ENCODE results near the gene CCDC34.

The CCDC34 gene

GRCh38 chr11:27305751-27306150 lies 57.3 kb downstream of the CCDC34 start:
- H3K36me3 ChIP-seq (replicated peaks) = no peaks in the 10 kb centered on the region
- no peak overlapping the region for H3K4me3 ChIP-seq (ENCODE audit: low read depth, low read length)
- TF ChIP-seq CTCF (IDR thresholded peaks at IDR 0.05; ENCODE audit: low read depth, low read length, missing control alignments) = no peak
- no peaks in the 10 kb centered on the region for H3K27me3 ChIP-seq (replicated peaks)
- DNase-seq = no peak
- H3K27ac ChIP-seq = no peak overlapping the region
- in situ Hi-C loops (cut with HindIII; ENCODE audit: low pct_ligation_motif_present, low sequenced_read_pairs) = no loop called here

GRCh38 chr11:27304514-27304913 lies 58.5 kb downstream of the CCDC34 start:
- in situ Hi-C loops (cut with HindIII; ENCODE audit: low pct_ligation_motif_present, low sequenced_read_pairs) = no loop called here
- TF ChIP-seq CTCF (IDR thresholded peaks at IDR 0.05; ENCODE audit: low read depth, low read length, missing control alignments) = peak; percentile 17

GRCh38 chr11:27303903-27304302 lies 59.1 kb downstream of the CCDC34 start:
- Histone ChIP-seq H3K27me3 (replicated peaks) (no peaks in the 10 kb centered on the region), H3K36me3 (replicated peaks) (no peaks in the 10 kb centered on the region), H3K27ac (no peak overlapping the region), H3K4me3 (ENCODE audit: low read depth, low read length) (no peak overlapping the region)
- in situ Hi-C loops (cut with HindIII; ENCODE audit: low pct_ligation_motif_present, low sequenced_read_pairs) = no loop called here
- no peak for TF ChIP-seq CTCF (IDR thresholded peaks at IDR 0.05; ENCODE audit: low read depth, low read length, missing control alignments)
- DNase-seq = no peak

More at GRCh38 chr11:27304514-27304913, 58.5 kb downstream of the CCDC34 start:
- Histone ChIP-seq H3K4me3 (ENCODE audit: low read depth, low read length) (no peak overlapping the region), H3K27ac (no peak overlapping the region), H3K36me3 (replicated peaks) (no peaks in the 10 kb centered on the region), H3K27me3 (replicated peaks) (no peaks in the 10 kb centered on the region)
- DNase-seq = no peak

- in situ Hi-C loops (cut with HindIII; ENCODE audit: low pct_ligation_motif_present, low sequenced_read_pairs) = no loop called here
- no peaks in the 10 kb centered on the region for H3K36me3 ChIP-seq (replicated peaks)
- no peaks in the 10 kb centered on the region for H3K27me3 ChIP-seq (replicated peaks)
- no peak for TF ChIP-seq CTCF (IDR thresholded peaks at IDR 0.05; ENCODE audit: low read depth, low read length, missing control alignments)
- no peak overlapping the region for H3K27ac ChIP-seq
- no peak for DNase-seq
- H3K4me3 ChIP-seq (ENCODE audit: low read depth, low read length) = no peak overlapping the region
Observed at GRCh38 chr11:27300974-27301373, 62.0 kb downstream of the CCDC34 start.

GRCh38 chr11:27297616-27298015 lies 65.4 kb downstream of the CCDC34 start:
- no peaks in the 10 kb centered on the region for H3K36me3 ChIP-seq (replicated peaks)
- no peak for TF ChIP-seq CTCF (IDR thresholded peaks at IDR 0.05; ENCODE audit: low read depth, low read length, missing control alignments)
- H3K4me3 ChIP-seq (ENCODE audit: low read depth, low read length) = no peak overlapping the region
- in situ Hi-C loops (cut with HindIII; ENCODE audit: low pct_ligation_motif_present, low sequenced_read_pairs) = loop anchor here (25.0 kb wide), 1 partner anchor 110 kb away; no protein-coding TSS in a partner anchor
- H3K27me3 ChIP-seq (replicated peaks) = no peaks in the 10 kb centered on the region
- no peak overlapping the region for H3K27ac ChIP-seq
- no peak for DNase-seq

- in situ Hi-C loops (cut with HindIII; ENCODE audit: low pct_ligation_motif_present, low sequenced_read_pairs) = loop anchor here (25.0 kb wide), 1 partner anchor 109 kb away; no protein-coding TSS in a partner anchor
- H3K27ac ChIP-seq = no peak overlapping the region
- H3K27me3 ChIP-seq (replicated peaks) = no peaks in the 10 kb centered on the region
- DNase-seq = peak; percentile 41
- no peaks in the 10 kb centered on the region for H3K36me3 ChIP-seq (replicated peaks)
- H3K4me3 ChIP-seq (ENCODE audit: low read depth, low read length) = no peak overlapping the region
- TF ChIP-seq CTCF (IDR thresholded peaks at IDR 0.05; ENCODE audit: low read depth, low read length, missing control alignments) = peak; percentile 66
Observed at GRCh38 chr11:27296497-27296896, 66.5 kb downstream of the CCDC34 start.

Data from brain microvascular endothelial cell (primary cell).